Prostate gland (tissue), 2 donors: ENCODE measurements around the gene ZFYVE9. TPM values are rescaled to one million over a fixed set of nuclear protein-coding genes. Genes with fewer than 3 reads are reported as not detected.
A peak's percentile ranks its signal among the peaks of the same experiment; 100 is the strongest.

Experiments
- DNase-seq: peaks from one replicate; pipeline ENCODE4 v3.0.0-alpha.2; 2019; ENCODE audit warnings: low spot score
- H3K27ac ChIP-seq, 2 donors: fragments of 200-600 bp; sonication (generic); 2 replicates each; pipeline ENCODE4 v1.5.1; 2017 to 2019
- H3K27me3 ChIP-seq: fragments of 200-600 bp; sonication (generic); replicated peaks from 2 replicates; pipeline ENCODE4 v1.5.1; 2019; ENCODE audit not compliant: insufficient read depth
- H3K36me3 ChIP-seq, 2 donors: fragments of 200-600 bp; sonication (generic); 1 replicate in 1 of 2; 2 replicates in 1 of 2; pipeline versions ENCODE4 v1.5.1 to v1.8.1; 2017 to 2019
- H3K4me1 ChIP-seq: fragments of 200-600 bp; sonication (generic); replicated peaks from 2 replicates; pipeline ENCODE4 v1.5.1; 2019
- H3K4me3 ChIP-seq, 2 donors: fragments of 200-600 bp; sonication (generic); 2 replicates each; pipeline ENCODE4 v1.5.1; 2017 to 2019
- H3K9me3 ChIP-seq: fragments of 200-600 bp; sonication (generic); 2 replicates; pipeline ENCODE4 v1.5.1; 2017
- POLR2A ChIP-seq: fragments of 450-650 bp; IDR thresholded peaks from one replicate; pipeline ENCODE4 v1.6.1; 2016; ENCODE audit warnings: antibody characterized with exemption, mild to moderate bottlenecking
- POLR2AphosphoS5 ChIP-seq: sonication (generic); formaldehyde crosslinking; IDR thresholded peaks from one replicate; pipeline ENCODE4 v1.6.1; 2017; ENCODE audit warnings: antibody characterized with exemption
- WGBS: methylation state at CpG from one replicate; pipeline ENCODE4 v1.1.5; 2018; 5-methylcytosine and 5-hydroxymethylcytosine counted together
- intact Hi-C: fragments of 100-400 bp; cut with DNase I; formaldehyde crosslinking; loops from one replicate; pipeline ENCODE4 v1.14.2; 2022
- total RNA-seq, 2 donors: library from RNA; depleted of rRNA; stranded (reverse); fragments of >200 nt; gene quantifications; one replicate each; pipeline ENCODE4 v1.1.0, GENCODE V29; 2016
- TF ChIP-seq, protein P1 (sequence below), 4 experiments: fragments of 200-600 bp in 2 of 4; fragments of 450-650 bp in 2 of 4; sonication (generic) in 2 of 4; IDR thresholded peaks; 1 replicate in 3 of 4; 2 replicates in 1 of 4; pipeline ENCODE4 v1.5.1; 2016 to 2019; ENCODE audit warnings: antibody characterized with exemption in 4 of 4, mild to moderate bottlenecking in 2 of 4, moderate library complexity in 2 of 4

The ZFYVE9 gene
- total RNA-seq, 2 donors from 2014 or later = 28.6 to 29.0 TPM

DNA sequence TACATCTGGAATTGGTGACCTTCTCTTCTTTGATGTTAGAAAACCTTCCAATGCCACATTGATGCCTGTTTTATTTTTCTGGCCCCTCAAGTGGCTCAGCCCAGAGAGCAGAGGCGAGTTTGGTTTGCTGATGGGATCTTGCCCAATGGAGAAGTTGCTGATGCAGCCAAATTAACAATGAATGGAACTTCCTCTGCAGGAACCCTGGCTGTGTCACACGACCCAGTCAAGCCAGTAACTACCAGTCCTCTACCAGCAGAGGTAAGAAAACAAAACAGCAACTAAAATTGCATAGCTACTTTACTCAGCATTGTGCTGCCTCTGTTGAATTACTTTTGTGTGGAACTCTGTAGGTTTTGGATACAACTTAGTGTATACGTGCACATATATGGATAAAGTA, 126.5 kb downstream of the ZFYVE9 start:
- 39% methylated on average over 3 of the region's 3 CpGs for WGBS
- no peak for DNase-seq
- no peaks in the 10 kb centered on the region for H3K4me1 ChIP-seq
- H3K36me3 ChIP-seq = no peaks in the 10 kb centered on the region
- H3K4me3 ChIP-seq = no peak overlapping the region
- no peaks in the 10 kb centered on the region for H3K9me3 ChIP-seq
- no peak overlapping the region for H3K27ac ChIP-seq
- TF ChIP-seq POLR2AphosphoS5 = peak; percentile 10
- TF ChIP-seq POLR2A = no peak
- no peaks in the 10 kb centered on the region for H3K27me3 ChIP-seq
- intact Hi-C loops = loop anchor here (10.0 kb wide), 1 partner anchor 124 kb away; the partner anchor contains the start of gene ZFYVE9

DNA sequence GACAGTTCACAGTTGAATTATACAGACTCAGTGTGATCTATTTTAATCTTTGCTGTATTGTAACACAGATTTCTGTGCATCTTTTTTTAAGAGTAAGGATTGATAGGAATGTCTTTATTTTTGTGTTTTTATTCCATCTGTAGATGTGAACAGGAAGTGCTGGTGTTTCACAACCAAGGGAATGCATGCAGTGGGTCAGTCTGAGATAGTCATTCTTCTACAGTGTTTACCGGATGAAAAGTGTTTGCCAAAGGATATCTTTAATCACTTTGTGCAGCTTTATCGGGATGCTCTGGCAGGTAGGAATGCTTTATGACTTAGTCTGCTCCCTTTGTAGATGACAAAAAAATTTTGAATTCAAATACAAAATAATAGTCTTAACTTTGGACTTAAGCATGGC, 139.6 kb downstream of the ZFYVE9 start:
- Histone ChIP-seq H3K36me3 (no peaks in the 10 kb centered on the region), H3K4me1 (no peaks in the 10 kb centered on the region), H3K27ac (no peak overlapping the region), H3K27me3 (no peaks in the 10 kb centered on the region), H3K4me3 (no peak overlapping the region), H3K9me3 (no peaks in the 10 kb centered on the region)
- TF ChIP-seq, protein P1, sequence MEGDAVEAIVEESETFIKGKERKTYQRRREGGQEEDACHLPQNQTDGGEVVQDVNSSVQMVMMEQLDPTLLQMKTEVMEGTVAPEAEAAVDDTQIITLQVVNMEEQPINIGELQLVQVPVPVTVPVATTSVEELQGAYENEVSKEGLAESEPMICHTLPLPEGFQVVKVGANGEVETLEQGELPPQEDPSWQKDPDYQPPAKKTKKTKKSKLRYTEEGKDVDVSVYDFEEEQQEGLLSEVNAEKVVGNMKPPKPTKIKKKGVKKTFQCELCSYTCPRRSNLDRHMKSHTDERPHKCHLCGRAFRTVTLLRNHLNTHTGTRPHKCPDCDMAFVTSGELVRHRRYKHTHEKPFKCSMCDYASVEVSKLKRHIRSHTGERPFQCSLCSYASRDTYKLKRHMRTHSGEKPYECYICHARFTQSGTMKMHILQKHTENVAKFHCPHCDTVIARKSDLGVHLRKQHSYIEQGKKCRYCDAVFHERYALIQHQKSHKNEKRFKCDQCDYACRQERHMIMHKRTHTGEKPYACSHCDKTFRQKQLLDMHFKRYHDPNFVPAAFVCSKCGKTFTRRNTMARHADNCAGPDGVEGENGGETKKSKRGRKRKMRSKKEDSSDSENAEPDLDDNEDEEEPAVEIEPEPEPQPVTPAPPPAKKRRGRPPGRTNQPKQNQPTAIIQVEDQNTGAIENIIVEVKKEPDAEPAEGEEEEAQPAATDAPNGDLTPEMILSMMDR (IDR thresholded peaks at IDR 0.05) = no peak
- TF ChIP-seq POLR2A (no peak), POLR2AphosphoS5 (no peak)
- no peak for DNase-seq
- intact Hi-C loops = no loop called here
- 54% methylated on average over 2 of the region's 2 CpGs for WGBS

DNA sequence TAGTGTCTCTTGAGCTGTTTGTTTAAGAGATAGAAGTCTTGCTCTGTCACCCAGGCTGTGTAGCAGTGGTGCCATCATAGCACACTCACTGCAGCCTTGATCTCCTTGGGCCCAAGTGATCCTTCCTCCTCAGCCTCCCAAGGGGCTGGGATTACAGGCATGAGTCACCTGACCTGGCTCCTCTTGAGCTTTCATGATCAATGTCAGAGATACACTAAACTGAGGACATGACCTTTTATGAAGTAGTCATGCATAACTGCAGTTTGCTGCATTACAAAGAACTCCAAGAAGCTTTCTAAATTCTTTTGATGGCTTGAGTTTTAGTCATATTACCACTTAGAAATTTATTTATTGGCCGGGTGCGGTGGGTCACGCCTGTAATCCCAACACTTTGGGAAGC, 146.4 kb downstream of the ZFYVE9 start:
- no peaks in the 10 kb centered on the region for H3K36me3 ChIP-seq
- DNase-seq = no peak
- 100% methylated on average over 3 of the region's 3 CpGs for WGBS
- intact Hi-C loops = no loop called here
- H3K27ac ChIP-seq = no peak overlapping the region
- no peak overlapping the region for H3K4me3 ChIP-seq
- H3K9me3 ChIP-seq = no peaks in the 10 kb centered on the region
- H3K27me3 ChIP-seq = no peaks in the 10 kb centered on the region
- H3K4me1 ChIP-seq = no peaks in the 10 kb centered on the region
- TF ChIP-seq POLR2AphosphoS5 (no peak), POLR2A (no peak)
- TF ChIP-seq, protein P1 (IDR thresholded peaks at IDR 0.05) = no peak

DNA sequence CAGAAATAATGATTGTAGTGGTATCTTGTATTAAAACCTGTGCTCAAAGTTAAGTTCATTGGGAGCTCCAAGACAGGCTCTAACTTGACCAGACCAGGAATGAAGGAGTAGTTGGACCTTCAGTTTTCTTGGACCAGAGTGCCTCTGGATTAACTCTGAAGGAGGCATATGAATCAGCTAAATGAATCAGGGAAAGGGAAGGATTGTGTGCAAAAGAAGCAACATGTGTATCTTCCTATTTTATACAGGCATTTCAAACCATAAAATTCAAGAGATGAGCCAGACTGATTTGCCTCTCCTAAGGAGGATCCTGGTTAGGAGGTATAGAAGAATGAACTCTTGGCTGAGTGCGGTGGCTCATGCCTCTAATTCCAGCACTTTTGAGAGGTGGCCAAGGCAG, 152.7 kb downstream of the ZFYVE9 start:
- Histone ChIP-seq H3K9me3 (no peaks in the 10 kb centered on the region), H3K36me3 (no peaks in the 10 kb centered on the region), H3K27ac (no peak overlapping the region), H3K4me1 (no peaks in the 10 kb centered on the region), H3K4me3 (no peak overlapping the region), H3K27me3 (no peaks in the 10 kb centered on the region)
- no peak for DNase-seq
- WGBS = 76% methylated on average over 1 of the region's 1 CpG
- intact Hi-C loops = no loop called here
- TF ChIP-seq POLR2A (no peak), POLR2AphosphoS5 (no peak)

DNA sequence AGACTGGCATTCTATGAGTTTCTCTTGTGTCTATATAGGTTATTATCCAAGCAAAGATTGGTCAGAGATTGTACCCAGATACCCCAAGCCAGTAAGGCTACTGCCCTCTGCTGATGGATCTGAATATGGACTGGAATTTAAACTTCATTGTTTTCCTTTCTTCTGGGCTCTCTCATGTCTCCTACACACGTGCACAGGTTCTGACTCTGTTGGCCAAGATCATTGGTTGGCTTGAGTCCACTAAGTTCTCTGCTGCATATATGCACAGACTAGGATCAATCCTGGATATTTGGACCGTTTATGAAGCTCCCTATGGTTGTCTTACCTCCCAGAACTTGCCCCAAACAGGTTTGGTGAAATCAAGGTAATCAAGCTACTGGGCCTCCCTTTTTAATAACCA, 154.5 kb downstream of the ZFYVE9 start:
- Histone ChIP-seq H3K9me3 (no peaks in the 10 kb centered on the region), H3K4me1 (no peaks in the 10 kb centered on the region), H3K36me3 (no peaks in the 10 kb centered on the region), H3K27me3 (no peaks in the 10 kb centered on the region), H3K27ac (no peak overlapping the region), H3K4me3 (no peak overlapping the region)
- WGBS = 10% methylated on average over 2 of the region's 2 CpGs
- TF ChIP-seq POLR2A (no peak), POLR2AphosphoS5 (peak; percentile 23)
- TF ChIP-seq, protein P1 (IDR thresholded peaks at IDR 0.05) = peak in 3 of 4 experiments; percentile 44 to 73 (median 63)
- no peak for DNase-seq
- intact Hi-C loops = loop anchor here (5.0 kb wide), 2 partner anchors 154 to 169 kb away; partner anchors contain the start of gene ZFYVE9

DNA sequence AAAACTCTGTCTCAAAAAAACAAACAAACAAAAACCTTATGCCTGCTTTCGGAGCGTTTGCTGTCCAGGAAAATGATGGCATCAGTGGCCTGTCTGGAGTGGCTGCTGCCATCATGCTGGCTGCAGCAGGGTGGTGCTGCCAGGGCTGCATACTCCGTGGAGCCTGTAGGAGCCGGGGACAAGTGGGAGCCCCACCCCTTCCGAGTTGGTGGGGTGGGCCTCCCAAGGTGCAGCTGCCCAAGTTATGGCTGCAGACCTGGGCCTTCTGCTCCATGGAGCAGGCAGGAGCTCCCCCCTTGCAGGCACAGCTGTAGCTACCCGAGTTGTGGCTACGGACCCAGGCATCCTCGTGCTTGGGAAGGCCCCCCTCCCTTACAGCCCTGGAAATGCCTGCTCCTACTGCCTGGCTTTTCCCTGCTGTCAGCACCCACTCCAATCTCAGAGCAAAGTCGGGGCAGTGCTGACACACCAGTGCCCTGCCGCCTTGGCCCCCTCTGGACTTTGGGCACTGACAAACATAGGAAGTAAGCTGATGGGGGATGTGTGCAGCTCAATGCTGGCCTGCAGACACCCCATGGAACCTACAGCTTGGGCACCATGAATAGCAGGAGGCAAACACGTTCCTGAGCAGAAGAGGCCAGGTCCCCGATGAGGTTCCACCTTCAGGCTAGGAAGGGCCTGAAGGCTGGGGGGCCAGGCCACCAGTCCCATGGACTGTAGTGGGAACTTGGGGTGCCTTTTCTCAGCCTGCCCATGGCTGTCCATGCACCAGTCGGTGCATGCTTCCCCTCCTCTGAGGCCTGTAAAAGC, 163.7 kb downstream of the ZFYVE9 start:
- no peak for DNase-seq
- intact Hi-C loops = no loop called here
- TF ChIP-seq POLR2AphosphoS5 = no peak
- TF ChIP-seq, protein P1 (IDR thresholded peaks at IDR 0.05) = no peak
- TF ChIP-seq POLR2A = no peak
- Histone ChIP-seq H3K4me1 (peaks cover 7% of the 10 kb centered on the region), H3K9me3 (no peaks in the 10 kb centered on the region), H3K27me3 (no peaks in the 10 kb centered on the region), H3K4me3 (no peak overlapping the region), H3K36me3 (no peaks in the 10 kb centered on the region), H3K27ac (no peak overlapping the region)
- WGBS = 91% methylated on average over 13 of the region's 13 CpGs
